Cerebellar nuclear complex (tissue), 1 donor: ENCODE data around the gene NOS2.
"Not testable (repeated sequence)": the region's sequence is repeated elsewhere in the genome, so short reads cannot be mapped to it uniquely, and the experiment has no call there.

Experiments used
- DNase-seq, 2 experiments: peaks; one replicate each; lab custom pipeline; 2025; lab: John Stamatoyannopoulos, UW

NOS2 gene

DNA sequence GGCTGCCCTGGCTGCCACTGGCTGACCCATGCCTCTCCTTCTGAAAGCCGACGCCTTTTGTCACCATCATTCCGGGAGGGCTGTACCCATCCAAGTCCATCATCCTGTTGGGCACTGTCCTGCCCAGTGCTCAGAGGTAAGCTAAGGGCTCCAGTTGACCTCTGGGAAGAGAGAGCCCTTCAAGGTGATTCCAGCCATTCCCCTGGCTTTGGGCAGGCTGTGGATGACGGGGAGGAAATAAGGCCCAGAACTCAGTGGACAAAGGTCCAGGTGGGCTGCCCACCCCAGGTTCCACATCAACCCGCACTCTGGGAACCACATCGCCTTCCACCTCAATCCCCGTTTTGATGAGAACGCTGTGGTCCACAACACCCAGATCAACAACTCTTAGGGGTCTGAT lies 45.8 kb downstream of the NOS2 start:
- DNase-seq: no peak

DNA sequence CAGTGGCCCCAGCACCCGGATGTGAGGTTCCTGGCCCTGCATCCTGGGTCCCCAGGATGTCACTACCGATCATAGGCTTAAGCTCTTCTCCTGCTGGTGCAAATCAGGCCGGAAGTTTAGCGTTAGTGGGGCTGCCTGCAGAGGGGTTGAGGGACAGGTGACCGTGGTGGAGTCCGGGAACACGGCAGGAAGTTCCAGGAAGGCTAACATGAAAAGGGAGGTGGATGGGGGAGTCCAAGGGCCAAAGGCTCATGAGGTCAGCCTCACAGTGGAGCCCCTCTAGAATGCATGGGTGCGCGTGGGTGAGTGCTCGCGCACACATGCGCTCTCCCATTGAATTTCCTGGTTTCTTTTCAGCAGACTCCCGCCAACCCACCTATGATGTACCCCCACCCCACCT lies 46.6 kb downstream of the NOS2 start:
- not testable (repeated sequence) for DNase-seq

GRCh38 chr17:27752831-27753619 lies 47.3 kb downstream of the NOS2 start:
- not testable (repeated sequence) for DNase-seq

GRCh38 chr17:27751622-27752490 lies 48.5 kb downstream of the NOS2 start:
- no peak for DNase-seq

- DNase-seq: no peak
These were observed 49.2 kb downstream of the NOS2 start for GRCh38 chr17:27751166-27751565.

DNA sequence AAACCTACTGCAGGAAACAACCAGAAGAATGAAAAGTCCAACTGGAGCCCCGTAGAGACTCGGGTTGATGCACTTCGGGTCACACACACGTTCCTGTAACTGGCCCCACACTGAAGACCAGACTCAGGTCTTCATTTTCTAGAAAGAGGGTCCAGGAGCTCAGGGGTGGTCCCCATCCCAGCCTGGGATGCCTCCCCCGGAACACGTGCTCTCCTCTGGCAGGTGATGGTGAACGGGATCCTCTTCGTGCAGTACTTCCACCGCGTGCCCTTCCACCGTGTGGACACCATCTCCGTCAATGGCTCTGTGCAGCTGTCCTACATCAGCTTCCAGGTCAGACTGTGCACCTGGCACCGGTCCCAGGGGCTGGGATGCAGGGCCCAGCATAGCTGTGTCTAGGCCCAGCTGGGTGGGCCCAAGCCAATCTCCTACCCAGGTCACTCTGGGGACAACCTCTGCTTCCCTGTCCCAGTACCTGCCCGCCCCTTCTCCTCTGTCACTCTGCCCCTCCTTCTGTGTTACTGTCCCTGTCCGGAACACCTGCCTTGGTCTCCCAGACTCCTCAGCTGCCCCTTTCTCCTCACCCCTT lies 50.7 kb downstream of the NOS2 start:
- not testable (repeated sequence) for DNase-seq

GRCh38 chr17:27748360-27748825 lies 51.9 kb downstream of the NOS2 start:
- no peak for DNase-seq

- DNase-seq: no peak
These were observed 52.6 kb downstream of the NOS2 start for GRCh38 chr17:27747462-27748359.

- DNase-seq: no peak
These were observed 53.4 kb downstream of the NOS2 start for GRCh38 chr17:27746881-27747280.

DNA sequence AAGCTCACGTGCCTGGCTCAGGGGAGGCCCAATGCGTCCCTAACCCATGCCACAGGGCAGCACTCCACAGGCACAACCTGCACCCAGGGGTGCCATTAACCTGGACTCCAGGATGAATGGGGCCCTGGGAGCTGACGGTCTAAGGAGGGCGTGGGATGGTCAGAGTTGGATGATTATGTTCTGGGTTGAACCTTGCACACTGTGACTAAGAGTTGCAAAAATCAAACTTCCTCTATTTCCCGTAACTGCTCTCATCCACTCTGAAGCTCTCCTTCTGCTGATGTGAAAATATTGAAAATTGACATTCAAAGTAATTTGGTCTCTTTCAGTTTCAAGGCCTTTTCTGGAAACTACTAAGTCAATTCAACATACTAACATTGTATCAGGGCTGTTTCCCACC lies 54.0 kb downstream of the NOS2 start:
- DNase-seq: not testable (repeated sequence)

DNA sequence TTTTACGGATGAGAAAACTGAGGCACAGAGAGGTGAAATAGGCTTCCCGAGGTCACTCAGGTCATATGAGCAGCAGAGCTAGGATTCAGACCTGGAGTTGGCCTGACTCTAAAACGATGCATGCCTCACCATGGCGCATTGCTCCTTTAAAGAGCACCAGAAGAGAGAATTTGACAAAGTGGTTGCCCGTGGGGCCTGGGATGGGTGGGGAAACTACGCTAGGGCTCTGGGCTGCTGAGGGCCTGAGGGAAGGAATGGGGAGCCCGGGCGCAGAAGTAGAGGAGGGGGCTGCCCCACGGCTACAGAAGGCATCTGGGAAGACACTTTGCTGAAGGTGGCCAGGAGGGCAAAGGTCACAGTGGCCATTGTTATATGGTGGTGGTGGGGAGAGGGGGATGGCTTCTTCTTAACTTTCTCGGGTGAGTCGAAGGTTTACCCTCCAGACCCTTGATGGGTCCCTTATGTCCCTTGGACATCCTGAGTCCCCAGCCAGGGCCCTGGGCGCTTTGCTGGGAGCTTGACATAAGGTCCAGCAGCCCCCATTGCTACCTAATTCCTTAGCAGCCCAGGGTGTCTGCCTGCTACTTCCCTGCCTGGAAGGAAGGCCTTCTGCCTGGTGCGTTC lies 55.0 kb downstream of the NOS2 start:
- DNase-seq: not testable (repeated sequence)

DNA sequence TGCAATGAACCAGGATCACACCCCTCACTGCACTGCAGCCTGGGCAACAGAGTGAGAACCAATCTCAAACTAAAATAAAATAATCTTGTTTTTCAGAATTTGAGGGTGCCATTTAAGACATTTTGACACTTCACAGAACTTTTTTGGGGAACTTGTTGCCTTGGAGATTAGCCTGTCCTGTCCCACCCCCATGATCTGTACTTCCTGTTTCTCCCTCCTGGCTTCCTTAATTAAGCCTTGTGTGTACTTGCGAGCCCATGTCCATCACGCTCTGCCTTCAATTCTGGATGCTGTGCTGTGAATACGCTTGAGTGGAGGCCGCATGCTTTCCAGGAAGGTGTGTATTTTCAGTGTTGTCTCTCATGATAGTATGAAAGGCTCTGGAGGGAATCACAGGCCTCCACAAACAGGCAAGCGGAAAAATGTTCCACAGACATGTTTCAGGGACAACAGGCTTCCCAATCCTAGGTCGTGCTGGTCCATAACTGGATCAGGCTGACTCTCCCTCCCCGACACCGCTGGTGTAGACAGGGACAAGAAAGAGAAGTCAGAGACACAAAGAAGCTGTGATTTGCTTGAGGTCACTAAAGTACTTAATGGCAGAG lies 56.9 kb downstream of the NOS2 start:
- DNase-seq: no peak

DNA sequence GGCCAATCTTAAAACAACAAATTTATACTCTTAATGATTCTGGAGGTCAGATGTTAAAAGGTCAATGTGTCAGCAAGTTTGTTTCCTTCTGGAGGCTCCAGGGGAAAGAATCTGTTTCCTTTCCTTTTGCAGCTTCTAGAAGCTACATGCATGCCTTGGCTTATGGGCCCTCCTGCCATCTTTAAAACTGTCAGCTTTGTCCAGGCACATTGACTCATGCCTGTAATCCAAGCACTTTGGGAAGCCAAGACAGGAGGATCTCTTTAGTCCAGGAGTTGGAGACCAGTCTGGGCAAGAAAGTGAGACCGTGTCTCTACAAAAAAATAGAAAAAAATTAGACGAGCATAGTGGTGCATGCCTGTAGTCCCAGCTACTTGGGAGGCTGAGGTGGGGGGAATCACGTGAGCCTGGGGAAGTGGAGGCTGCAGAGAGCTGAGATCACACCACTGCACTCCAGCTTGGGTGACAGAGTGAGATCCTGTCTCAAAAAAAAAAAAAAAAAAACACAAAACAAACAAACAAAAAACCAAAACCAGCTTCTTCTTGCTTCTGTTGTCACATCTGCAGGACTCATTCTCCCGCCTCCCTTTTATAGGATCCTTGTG lies 58.3 kb downstream of the NOS2 start:
- no peak for DNase-seq

GRCh38 chr17:27741361-27741861 lies 58.9 kb downstream of the NOS2 start:
- no peak for DNase-seq

GRCh38 chr17:27740541-27740940 lies 59.8 kb downstream of the NOS2 start:
- DNase-seq: not testable (repeated sequence)

DNA sequence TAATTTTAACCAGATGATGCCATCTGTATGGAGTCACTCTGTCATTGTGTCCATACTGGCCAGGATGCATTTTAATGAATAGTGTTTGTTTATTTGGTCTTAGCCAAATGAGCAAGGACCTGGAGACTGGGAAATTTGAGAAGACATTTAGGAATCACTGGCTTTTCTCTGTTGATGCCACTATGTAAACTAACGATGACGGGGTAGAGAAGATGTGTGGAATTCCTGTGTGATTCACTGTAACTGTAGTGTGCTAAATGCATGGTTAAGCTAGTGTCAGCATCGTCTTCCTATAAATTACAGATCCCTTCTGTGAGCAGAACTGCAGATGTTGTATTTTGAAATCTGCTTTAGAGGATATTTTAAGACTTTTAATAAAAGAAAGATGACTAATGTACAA lies 66.6 kb downstream of the NOS2 start:
- no peak for DNase-seq

GRCh38 chr17:27732746-27733145 lies 67.6 kb downstream of the NOS2 start:
- DNase-seq: not testable (repeated sequence)

DNA sequence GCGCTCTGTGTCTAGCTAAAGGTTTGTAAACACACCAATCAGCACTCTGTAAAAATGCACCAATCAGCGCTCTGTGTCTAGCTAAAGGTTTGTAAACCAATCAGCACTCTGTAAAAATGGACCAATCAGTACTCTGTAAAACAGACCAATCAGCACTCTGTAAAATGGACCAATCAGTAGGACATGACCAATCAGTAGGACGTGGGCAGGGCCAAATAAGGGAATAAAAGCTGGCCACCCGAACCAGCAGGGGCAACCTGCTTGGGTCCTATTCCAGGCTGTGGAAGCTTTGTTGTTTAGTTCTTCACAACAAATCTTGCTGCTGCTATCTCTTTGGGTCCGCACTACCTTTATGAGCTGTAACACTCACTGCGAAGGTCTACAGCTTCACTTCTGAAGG lies 74.3 kb downstream of the NOS2 start:
- not testable (repeated sequence) for DNase-seq

DNA sequence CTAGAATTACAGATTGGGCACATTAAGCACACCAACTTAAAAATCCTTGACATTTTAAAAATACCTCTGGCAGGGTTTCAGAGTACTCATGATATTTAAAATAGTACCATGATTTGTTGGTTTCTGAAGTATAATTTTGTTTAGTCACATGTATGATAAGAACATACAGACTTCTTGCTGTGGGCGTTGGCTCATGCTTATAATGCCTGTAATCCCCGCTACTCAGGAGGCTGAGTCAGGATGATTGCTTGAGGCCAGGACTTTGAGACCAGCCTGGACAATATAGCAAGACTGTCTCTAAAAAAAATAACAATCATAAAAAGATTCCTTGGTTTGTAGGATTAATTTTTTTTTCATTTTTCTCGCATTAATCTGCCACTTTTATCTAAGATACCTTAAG lies 78.5 kb downstream of the NOS2 start:
- no peak for DNase-seq
